GM12874 (cell line): Measurements from ENCODE around the gene FAM114A2.

ENCODE experiments used
- TF ChIP-seq, protein P1 (sequence below): IDR thresholded peaks from 2 replicates; pipeline ENCODE4 v1.5.1; 2011; ENCODE audit warnings: low read depth, mild to moderate bottlenecking, control low read depth, low read length, moderate library complexity; ENCODE audit not compliant: insufficient read depth

The FAM114A2 gene

GRCh38 chr5:154025951-154026350 is 12.8 kb downstream of the FAM114A2 start:
- TF ChIP-seq, protein P1, sequence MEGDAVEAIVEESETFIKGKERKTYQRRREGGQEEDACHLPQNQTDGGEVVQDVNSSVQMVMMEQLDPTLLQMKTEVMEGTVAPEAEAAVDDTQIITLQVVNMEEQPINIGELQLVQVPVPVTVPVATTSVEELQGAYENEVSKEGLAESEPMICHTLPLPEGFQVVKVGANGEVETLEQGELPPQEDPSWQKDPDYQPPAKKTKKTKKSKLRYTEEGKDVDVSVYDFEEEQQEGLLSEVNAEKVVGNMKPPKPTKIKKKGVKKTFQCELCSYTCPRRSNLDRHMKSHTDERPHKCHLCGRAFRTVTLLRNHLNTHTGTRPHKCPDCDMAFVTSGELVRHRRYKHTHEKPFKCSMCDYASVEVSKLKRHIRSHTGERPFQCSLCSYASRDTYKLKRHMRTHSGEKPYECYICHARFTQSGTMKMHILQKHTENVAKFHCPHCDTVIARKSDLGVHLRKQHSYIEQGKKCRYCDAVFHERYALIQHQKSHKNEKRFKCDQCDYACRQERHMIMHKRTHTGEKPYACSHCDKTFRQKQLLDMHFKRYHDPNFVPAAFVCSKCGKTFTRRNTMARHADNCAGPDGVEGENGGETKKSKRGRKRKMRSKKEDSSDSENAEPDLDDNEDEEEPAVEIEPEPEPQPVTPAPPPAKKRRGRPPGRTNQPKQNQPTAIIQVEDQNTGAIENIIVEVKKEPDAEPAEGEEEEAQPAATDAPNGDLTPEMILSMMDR: no peak

- TF ChIP-seq, protein P1: no peak
Observed at GRCh38 chr5:154015071-154015693, 23.5 kb downstream of the FAM114A2 start.

- TF ChIP-seq, protein P1: no peak
Observed at GRCh38 chr5:154010660-154011059, 28.1 kb downstream of the FAM114A2 start.

DNA sequence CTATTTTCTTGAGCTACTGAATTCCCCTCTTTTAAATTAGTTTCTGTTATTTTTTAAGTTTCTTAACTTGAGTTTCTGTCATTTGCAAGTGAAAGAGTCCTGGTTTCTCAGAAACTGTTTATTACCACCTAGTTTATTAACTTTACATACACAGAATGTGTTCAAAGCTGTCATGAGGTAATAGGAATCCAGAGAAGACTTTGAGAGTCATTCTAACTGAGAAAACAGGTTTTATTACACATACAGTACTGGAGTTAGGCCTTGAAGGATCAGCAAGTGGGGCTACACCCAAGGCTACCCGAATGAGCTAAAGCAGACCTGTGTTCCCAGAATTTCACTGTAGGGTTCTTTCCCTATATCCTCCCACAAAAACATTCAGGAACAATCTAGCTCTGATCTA is 33.1 kb downstream of the FAM114A2 start:
- TF ChIP-seq, protein P1: no peak

GRCh38 chr5:154002511-154003020 is 36.1 kb downstream of the FAM114A2 start:
- TF ChIP-seq, protein P1: no peak

DNA sequence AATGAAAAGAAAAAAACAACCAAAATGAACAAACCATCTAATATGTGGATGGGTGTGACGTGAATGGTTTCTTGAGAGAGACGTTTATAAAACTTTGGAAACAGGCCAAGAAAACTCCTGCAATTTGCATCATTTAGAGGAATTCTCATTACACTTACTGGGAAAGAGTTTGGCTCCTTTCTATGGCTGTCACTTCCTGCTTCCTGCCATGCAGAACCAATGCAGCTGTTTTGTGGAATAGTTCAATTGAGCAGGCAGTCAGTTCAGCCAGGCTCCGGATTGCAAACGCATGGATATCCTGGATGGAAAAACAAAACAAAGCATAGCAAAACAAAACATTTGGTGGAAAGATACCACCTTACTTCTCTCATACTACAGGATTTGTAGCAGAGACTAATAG is 36.6 kb downstream of the FAM114A2 start:
- TF ChIP-seq, protein P1: no peak

GRCh38 chr5:154000703-154001102 is 38.0 kb downstream of the FAM114A2 start:
- TF ChIP-seq, protein P1: no peak
